Loucy (cell line): ENCODE data around the gene USP53.
"Not testable (repeated sequence)": the region's sequence is repeated elsewhere in the genome, so short reads cannot be mapped to it uniquely, and the experiment has no call there.

Experiments
- H2AFZ ChIP-seq: fragments of 200-600 bp; sonication (generic); 2 replicates; pipeline ENCODE4 v1.6.0; 2016; ENCODE audit warnings: antibody characterized with exemption, mild to moderate bottlenecking, low read length, moderate library complexity
- H3F3A ChIP-seq: fragments of 200-600 bp; 2 replicates; pipeline ENCODE4 v1.6.0; 2016; ENCODE audit warnings: antibody characterized with exemption, low read depth, mild to moderate bottlenecking
- H3K27me3 ChIP-seq: fragments of 200-600 bp; sonication (generic); 2 replicates; pipeline ENCODE4 v1.6.1; 2014; ENCODE audit warnings: low read length, mild to moderate bottlenecking; ENCODE audit not compliant: insufficient read depth, poor library complexity, severe bottlenecking
- H3K36me3 ChIP-seq: fragments of 200-600 bp; sonication (generic); 2 replicates; pipeline ENCODE4 v1.6.1; 2016; ENCODE audit warnings: low read length; ENCODE audit not compliant: insufficient read depth
- H3K4me1 ChIP-seq: fragments of 200-600 bp; sonication (generic); 2 replicates; pipeline ENCODE4 v1.5.1; 2014; ENCODE audit warnings: low read length, mild to moderate bottlenecking; ENCODE audit not compliant: insufficient read depth, poor library complexity, severe bottlenecking
- H3K4me2 ChIP-seq: fragments of 200-600 bp; sonication (generic); 2 replicates; pipeline ENCODE4 v1.6.0; 2014; ENCODE audit warnings: antibody characterized with exemption, low read length, low read depth, mild to moderate bottlenecking; ENCODE audit not compliant: poor library complexity, severe bottlenecking
- H3K4me3 ChIP-seq: fragments of 200-600 bp; sonication (generic); 2 replicates; pipeline ENCODE4 v1.5.1; 2014; ENCODE audit warnings: low read length, mild to moderate bottlenecking, mixed read lengths; ENCODE audit not compliant: poor library complexity, severe bottlenecking
- H3K79me2 ChIP-seq: fragments of 200-600 bp; sonication (generic); 2 replicates; pipeline ENCODE4 v1.6.1; 2014; ENCODE audit warnings: low read length; ENCODE audit not compliant: insufficient read depth
- H3K9ac ChIP-seq: fragments of 200-600 bp; sonication (generic); 2 replicates; pipeline ENCODE4 v1.6.0; 2014; ENCODE audit warnings: mild to moderate bottlenecking, low read depth, low read length, moderate library complexity; ENCODE audit not compliant: poor library complexity, severe bottlenecking
- H3K9me2 ChIP-seq: fragments of 200-600 bp; sonication (generic); replicated peaks from 2 replicates; pipeline ENCODE4 v1.6.1; 2016; ENCODE audit warnings: low read depth, low read length, mixed read lengths
- H3K9me3 ChIP-seq: fragments of 200-600 bp; sonication (generic); 2 replicates; pipeline ENCODE4 v1.6.1; 2014; ENCODE audit warnings: mild to moderate bottlenecking, antibody characterized with exemption, low read length, low read depth; ENCODE audit not compliant: insufficient read depth
- H4K20me1 ChIP-seq: fragments of 200-600 bp; sonication (generic); 2 replicates; pipeline ENCODE4 v1.6.0; 2014; ENCODE audit warnings: antibody characterized with exemption, low read length, mild to moderate bottlenecking; ENCODE audit not compliant: insufficient read depth, poor library complexity, severe bottlenecking
- EZH2phosphoT487 ChIP-seq: fragments of 200-600 bp; IDR thresholded peaks from 2 replicates; pipeline ENCODE4 v1.6.1; 2018; ENCODE audit warnings: antibody characterized with exemption, mild to moderate bottlenecking, moderate library complexity, borderline replicate concordance
- TF ChIP-seq, protein P1 (sequence below): fragments of 200-600 bp; sonication (generic); conservative IDR thresholded peaks from 2 replicates; pipeline ENCODE4 v1.5.1; 2014; ENCODE audit warnings: mild to moderate bottlenecking, antibody characterized with exemption, low read length

USP53 gene

DNA sequence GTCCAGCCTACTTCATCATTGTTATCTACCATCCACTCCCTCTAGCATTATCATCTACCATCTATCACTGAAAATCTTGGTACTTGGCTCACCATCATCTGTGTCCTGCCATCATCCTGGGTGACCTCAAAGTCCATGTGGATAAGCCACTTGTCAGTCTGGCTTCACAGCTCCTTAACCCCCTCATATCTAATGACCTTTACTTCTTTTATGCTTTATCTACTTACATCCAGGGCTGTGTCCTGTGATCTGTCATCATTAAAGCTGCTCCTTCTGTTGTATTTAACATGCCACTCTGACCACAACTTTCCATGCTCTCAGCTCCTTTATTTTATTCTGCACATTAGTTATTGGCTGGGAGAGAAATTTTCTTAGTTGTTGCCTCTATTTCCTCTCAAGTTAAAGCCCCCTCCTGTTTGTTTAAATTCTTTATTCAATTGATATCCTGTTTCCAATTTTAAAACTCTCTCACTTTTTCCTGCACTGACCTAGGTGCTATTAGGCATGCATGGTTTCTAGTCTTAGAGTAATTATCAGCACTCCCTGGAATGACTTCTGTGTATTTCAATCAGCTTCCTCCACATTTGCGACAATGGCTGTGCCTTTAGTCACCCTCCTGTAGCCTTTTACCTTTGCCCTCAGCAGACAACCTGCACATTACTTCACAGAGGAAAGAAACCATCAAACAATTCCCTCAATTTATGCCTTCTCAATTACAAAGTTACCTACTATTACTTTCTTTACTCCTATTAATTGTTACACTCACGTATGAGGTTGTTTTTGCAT is 117.5 kb downstream of the USP53 start:
- Histone ChIP-seq H3K9me3 (no peaks in the 10 kb centered on the region), H3K4me3 (no peak overlapping the region), H3K27me3 (no peaks in the 10 kb centered on the region), H3K79me2 (no peaks in the 10 kb centered on the region), H3K9me2 (no peaks in the 10 kb centered on the region), H3K36me3 (no peaks in the 10 kb centered on the region), H4K20me1 (no peaks in the 10 kb centered on the region), H3K4me2 (no peak overlapping the region), H2AFZ (no peak overlapping the region), H3F3A (no peaks in the 10 kb centered on the region), H3K9ac (no peak overlapping the region), H3K4me1 (no peaks in the 10 kb centered on the region)
- no peak for TF ChIP-seq EZH2phosphoT487
- TF ChIP-seq, protein P1, sequence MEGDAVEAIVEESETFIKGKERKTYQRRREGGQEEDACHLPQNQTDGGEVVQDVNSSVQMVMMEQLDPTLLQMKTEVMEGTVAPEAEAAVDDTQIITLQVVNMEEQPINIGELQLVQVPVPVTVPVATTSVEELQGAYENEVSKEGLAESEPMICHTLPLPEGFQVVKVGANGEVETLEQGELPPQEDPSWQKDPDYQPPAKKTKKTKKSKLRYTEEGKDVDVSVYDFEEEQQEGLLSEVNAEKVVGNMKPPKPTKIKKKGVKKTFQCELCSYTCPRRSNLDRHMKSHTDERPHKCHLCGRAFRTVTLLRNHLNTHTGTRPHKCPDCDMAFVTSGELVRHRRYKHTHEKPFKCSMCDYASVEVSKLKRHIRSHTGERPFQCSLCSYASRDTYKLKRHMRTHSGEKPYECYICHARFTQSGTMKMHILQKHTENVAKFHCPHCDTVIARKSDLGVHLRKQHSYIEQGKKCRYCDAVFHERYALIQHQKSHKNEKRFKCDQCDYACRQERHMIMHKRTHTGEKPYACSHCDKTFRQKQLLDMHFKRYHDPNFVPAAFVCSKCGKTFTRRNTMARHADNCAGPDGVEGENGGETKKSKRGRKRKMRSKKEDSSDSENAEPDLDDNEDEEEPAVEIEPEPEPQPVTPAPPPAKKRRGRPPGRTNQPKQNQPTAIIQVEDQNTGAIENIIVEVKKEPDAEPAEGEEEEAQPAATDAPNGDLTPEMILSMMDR = no peak

DNA sequence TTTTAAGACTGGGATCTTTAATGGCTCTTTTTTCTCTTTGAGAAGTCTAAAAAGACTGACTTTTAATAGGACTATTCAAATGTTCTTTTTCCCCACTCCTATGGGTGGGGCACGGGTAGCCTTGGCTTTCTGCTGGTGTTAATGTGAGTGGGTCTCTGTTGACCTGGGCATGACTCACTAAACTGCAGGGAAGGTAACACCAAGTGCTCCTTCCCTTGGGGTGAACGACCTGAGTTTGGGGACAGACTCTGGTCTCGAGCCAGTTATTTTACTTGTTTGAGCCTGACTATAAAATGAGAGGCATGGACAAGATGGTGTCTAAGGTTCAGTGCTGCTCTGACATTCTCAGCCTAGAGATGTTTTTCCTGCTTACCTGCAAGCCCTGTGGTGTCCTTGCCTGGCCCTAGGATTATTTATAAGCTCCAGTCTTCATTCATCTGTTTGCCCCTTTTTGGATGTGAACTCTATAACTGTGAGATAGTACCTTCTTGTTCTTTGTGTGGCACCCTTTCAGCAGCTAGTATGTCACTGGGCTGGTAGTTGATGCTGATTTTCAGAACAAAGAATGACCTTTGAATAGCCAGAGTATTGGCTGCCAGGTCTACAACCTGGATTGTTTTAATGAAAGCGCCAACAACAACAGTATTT is 123.9 kb downstream of the USP53 start:
- not testable (repeated sequence) for H2AFZ ChIP-seq, H3K4me1 ChIP-seq, H3K9me2 ChIP-seq, H4K20me1 ChIP-seq, H3K27me3 ChIP-seq, H3K79me2 ChIP-seq, H3F3A ChIP-seq, H3K4me3 ChIP-seq, H3K9ac ChIP-seq, H3K4me2 ChIP-seq, H3K9me3 ChIP-seq, H3K36me3 ChIP-seq

DNA sequence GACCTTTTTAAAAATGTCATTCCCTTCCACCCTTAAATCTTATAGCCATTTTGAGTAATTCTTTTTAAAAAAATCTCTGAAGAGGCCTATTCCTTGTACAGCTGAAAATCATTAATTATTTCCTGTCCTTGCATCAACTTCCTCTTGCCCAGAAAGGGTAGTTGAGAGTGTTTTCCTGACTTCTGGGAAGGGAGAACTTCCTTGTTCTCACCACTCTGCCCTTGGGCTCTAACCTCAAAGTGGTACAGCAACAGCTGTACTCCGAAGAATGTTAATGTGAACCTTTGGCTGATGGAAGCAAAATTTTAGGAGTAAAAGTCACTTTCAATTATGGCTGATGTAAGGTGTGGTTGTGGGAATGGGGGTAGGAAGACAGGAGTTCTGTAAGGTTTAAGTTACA is 124.5 kb downstream of the USP53 start:
- Histone ChIP-seq H3K9me2 (no peaks in the 10 kb centered on the region), H3K9ac (no peak overlapping the region), H3K36me3 (no peaks in the 10 kb centered on the region), H3K4me1 (no peaks in the 10 kb centered on the region), H3K9me3 (no peaks in the 10 kb centered on the region), H3K4me2 (no peak overlapping the region), H3K27me3 (no peaks in the 10 kb centered on the region), H4K20me1 (no peaks in the 10 kb centered on the region), H3K79me2 (no peaks in the 10 kb centered on the region), H3F3A (no peaks in the 10 kb centered on the region), H2AFZ (no peak overlapping the region), H3K4me3 (no peak overlapping the region)
- TF ChIP-seq EZH2phosphoT487 = no peak
- TF ChIP-seq, protein P1 = no peak

DNA sequence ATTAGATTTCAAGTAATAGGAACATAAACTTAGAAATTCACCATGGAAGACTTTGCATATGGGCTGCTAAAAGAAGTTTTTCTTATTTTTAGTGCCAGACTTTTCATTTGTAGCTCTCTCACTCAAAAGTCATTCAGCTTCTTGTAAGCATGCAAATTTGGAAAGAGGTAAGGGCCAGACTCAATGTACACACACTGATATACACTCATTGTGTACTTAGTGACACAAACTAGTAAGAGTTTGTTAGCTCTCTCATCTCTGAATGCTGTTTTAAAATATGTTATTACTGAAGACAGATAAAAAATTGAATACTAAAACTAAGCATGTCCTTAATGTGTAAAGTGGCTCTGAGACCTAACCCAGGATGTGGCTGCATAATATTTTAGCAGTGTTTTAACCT is 127.4 kb downstream of the USP53 start:
- not testable (repeated sequence) for H4K20me1 ChIP-seq, H3K36me3 ChIP-seq, H3K9me3 ChIP-seq, H2AFZ ChIP-seq, H3F3A ChIP-seq, H3K4me1 ChIP-seq, H3K9ac ChIP-seq, H3K79me2 ChIP-seq, H3K9me2 ChIP-seq, H3K4me3 ChIP-seq, H3K4me2 ChIP-seq, H3K27me3 ChIP-seq

DNA sequence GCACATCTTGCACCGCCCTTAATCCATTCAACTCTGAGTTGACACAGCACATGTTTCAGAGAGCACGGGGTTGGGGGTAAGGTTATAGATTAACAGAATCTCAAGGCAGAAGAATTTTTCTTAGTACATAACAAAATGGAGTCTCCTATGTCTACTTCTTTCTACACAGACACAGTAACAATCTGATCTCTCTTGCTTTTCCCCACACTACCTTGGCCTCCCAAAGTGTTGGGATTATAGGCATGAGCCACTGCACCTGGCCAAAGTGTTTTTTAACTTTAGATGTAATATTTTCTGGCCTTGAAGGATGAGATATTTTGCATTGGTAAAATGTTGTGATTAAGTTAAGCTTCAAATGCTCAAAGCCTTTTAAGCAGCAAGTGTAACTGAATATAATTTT is 130.8 kb downstream of the USP53 start:
- H3K27me3 ChIP-seq, H3K4me2 ChIP-seq, H3K9me3 ChIP-seq, H3K36me3 ChIP-seq, H3K9me2 ChIP-seq, H3F3A ChIP-seq, H3K4me3 ChIP-seq, H2AFZ ChIP-seq, H3K79me2 ChIP-seq, H3K4me1 ChIP-seq, H3K9ac ChIP-seq, H4K20me1 ChIP-seq: not testable (repeated sequence)
